ENCODE measurements around the gene SHB. TPM values are rescaled to one million over a fixed set of nuclear protein-coding genes. Genes with fewer than 3 reads are reported as not detected.

Gene SHB
- total and polyA plus RNA-seq, 2 of the 13 experiments (the other 11 are each of a cell fraction or from before 2014, with no cell fraction given): 19.4 to 20.7 TPM

GRCh38 chr9:37908698-37909186, 160.3 kb downstream of the SHB start (continued):
- TF ChIP-seq ZNF841 (CRISPR knock-in tag; IDR thresholded peaks at IDR 0.05; ENCODE audit: borderline replicate concordance) (no peak), AKNA (CRISPR knock-in tag; IDR thresholded peaks at IDR 0.05; ENCODE audit: borderline replicate concordance) (no peak), BCL6 (CRISPR knock-in tag; IDR thresholded peaks at IDR 0.05) (peak; percentile 82), RFX3 (CRISPR knock-in tag; IDR thresholded peaks at IDR 0.05) (no peak), ZNF605 (CRISPR knock-in tag; IDR thresholded peaks at IDR 0.05) (no peak), ZNF382 (CRISPR knock-in tag; IDR thresholded peaks at IDR 0.05; ENCODE audit: borderline replicate concordance) (no peak), ZNF788 (CRISPR knock-in tag; IDR thresholded peaks at IDR 0.05; ENCODE audit: borderline replicate concordance) (no peak), ZNF124 (CRISPR knock-in tag; IDR thresholded peaks at IDR 0.05) (no peak), FOXA3 (CRISPR knock-in tag; IDR thresholded peaks at IDR 0.05) (peak; percentile 93), FOXJ3 (CRISPR knock-in tag; IDR thresholded peaks at IDR 0.05; ENCODE audit: borderline replicate concordance) (peak; percentile 64), ZNF468 (CRISPR knock-in tag; IDR thresholded peaks at IDR 0.05) (no peak), ZNF430 (CRISPR knock-in tag; IDR thresholded peaks at IDR 0.05) (no peak), ZNF589 (CRISPR knock-in tag; conservative IDR thresholded peaks at IDR 0.05) (0 out of 2 replicates have a peak, but pooled peaks have one; percentile 37), ZKSCAN8 (CRISPR knock-in tag; IDR thresholded peaks at IDR 0.05; ENCODE audit: borderline replicate concordance) (no peak), ZNF598 (CRISPR knock-in tag; IDR thresholded peaks at IDR 0.05; ENCODE audit: borderline replicate concordance) (no peak), TEAD3 (CRISPR knock-in tag; optimal IDR thresholded peaks at IDR 0.05; ENCODE audit: borderline replicate concordance) (peak; percentile 77), ZNF792 (CRISPR knock-in tag; IDR thresholded peaks at IDR 0.05) (no peak), ARID3A (IDR thresholded peaks at IDR 0.05; ENCODE audit: low read depth, low read length) (no peak), PTBP1 (IDR thresholded peaks at IDR 0.05; ENCODE audit: low read depth, low read length, poor library complexity, severe bottlenecking) (no peak), NFE2 (CRISPR knock-in tag; IDR thresholded peaks at IDR 0.05) (no peak), ETV6 (CRISPR knock-in tag; conservative IDR thresholded peaks at IDR 0.05) (no peak), ZBTB34 (CRISPR knock-in tag; IDR thresholded peaks at IDR 0.05) (peak; percentile 69; the same call in 1 of the 2 replicates), JUN (CRISPR knock-in tag; IDR thresholded peaks at IDR 0.05) (0 out of 2 replicates have a peak, but pooled peaks have one; percentile 18), KDM5B (CRISPR knock-in tag; IDR thresholded peaks at IDR 0.05; ENCODE audit: borderline replicate concordance) (no peak), HOXA3 (CRISPR knock-in tag; IDR thresholded peaks at IDR 0.05) (peak; percentile 42; the same call in 1 of the 2 replicates)

Measured in HepG2 (cell line).